ENCODE data around the gene RANBP17.

- TF ChIP-seq CTCF (IDR thresholded peaks at IDR 0.05) (no peak), POLR2A (IDR thresholded peaks at IDR 0.05) (no peak)
These were observed 449.7 kb downstream of the RANBP17 start for GRCh38 chr5:171311322-171312077.
